Effector memory CD8-positive, alpha-beta T cell (primary cell): ENCODE data around the gene GLE1.
"Not testable (repeated sequence)": the region's sequence is repeated elsewhere in the genome, so short reads cannot be mapped to it uniquely, and the experiment has no call there.

Experiments used
- ATAC-seq: fragments of 150-1000 bp; cut with Tn5 transposase; replicated peaks from 2 replicates; pipeline ENCODE4 v1.10.0; 2021; ENCODE audit warnings: mild to moderate bottlenecking, moderate library complexity
- DNase-seq, 3 experiments: peaks; one replicate each; pipeline ENCODE4 v3.0.0; 2021
- H3K27ac Mint-ChIP-seq, 2 donors: one replicate each; pipeline ENCODE4 v1.8.0; 2022; ENCODE audit warnings: mild to moderate bottlenecking in 2 of 2, mixed read lengths in 2 of 2, moderate library complexity in 2 of 2
- H3K27me3 Mint-ChIP-seq, 2 donors: one replicate each; pipeline ENCODE4 v1.8.0; 2022; ENCODE audit warnings: mixed read lengths in 2 of 2
- H3K36me3 Mint-ChIP-seq: one replicate; pipeline ENCODE4 v1.8.0; 2022; ENCODE audit warnings: mild to moderate bottlenecking, moderate library complexity, mixed read lengths; ENCODE audit not compliant: insufficient read depth
- H3K4me1 Mint-ChIP-seq, 2 donors: one replicate each; pipeline ENCODE4 v1.8.0; 2022; ENCODE audit warnings: low read depth in 2 of 2, mixed read lengths in 2 of 2
- H3K4me3 Mint-ChIP-seq, 2 donors: one replicate each; pipeline ENCODE4 v1.8.0; 2022; ENCODE audit warnings: mild to moderate bottlenecking in 2 of 2, mixed read lengths in 2 of 2, moderate library complexity in 2 of 2
- H3K9me3 Mint-ChIP-seq, 2 donors: one replicate each; pipeline ENCODE4 v1.8.0; 2022; ENCODE audit warnings: mixed read lengths in 2 of 2

The GLE1 gene

DNA sequence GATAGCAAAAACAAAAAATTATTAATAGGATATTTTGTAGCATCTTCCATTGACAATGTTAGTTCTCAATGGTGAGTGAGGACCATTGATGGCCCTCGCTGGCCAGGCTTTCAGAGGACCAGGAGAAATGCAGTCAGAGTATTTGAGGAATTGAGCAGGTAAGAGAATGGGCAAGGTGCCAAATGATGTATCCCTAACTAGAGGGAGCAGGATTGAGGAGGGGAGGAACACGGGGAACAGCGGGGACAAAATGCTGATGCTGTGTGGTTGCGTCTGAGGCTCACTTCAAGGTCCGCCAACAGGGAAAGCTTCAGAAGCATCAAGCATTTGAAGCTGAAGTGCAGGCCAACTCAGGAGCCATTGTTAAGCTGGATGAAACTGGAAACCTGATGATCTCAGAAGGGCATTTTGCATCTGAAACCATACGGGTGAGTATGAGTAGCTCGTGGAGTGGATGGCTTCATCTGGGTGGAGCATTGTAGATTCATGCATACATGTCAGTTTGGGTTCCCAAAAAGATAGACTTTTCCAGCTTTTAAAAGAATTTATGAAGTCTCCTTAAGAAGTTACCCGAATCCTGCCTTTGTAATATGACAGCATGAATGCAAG lies 64.1 kb downstream of the GLE1 start:
- DNase-seq = no peak
- Mint-ChIP-seq H3K27ac (peak overlapping the region; percentile 49 to 55), H3K9me3 (no peaks in the 10 kb centered on the region), H3K4me1 (peaks cover 20 to 29% of the 10 kb centered on the region in 2 donors), H3K36me3 (peaks cover 69% of the 10 kb centered on the region), H3K27me3 (no peaks in the 10 kb centered on the region), H3K4me3 (no peak overlapping the region)
- no peak for ATAC-seq

- H3K9me3 Mint-ChIP-seq = no peaks in the 10 kb centered on the region
- peaks cover 6 to 8% of the 10 kb centered on the region in 2 donors for H3K4me1 Mint-ChIP-seq
- H3K4me3 Mint-ChIP-seq = no peak overlapping the region
- H3K36me3 Mint-ChIP-seq = peaks cover 81% of the 10 kb centered on the region
- no peaks in the 10 kb centered on the region for H3K27me3 Mint-ChIP-seq
- DNase-seq = no peak
- H3K27ac Mint-ChIP-seq = peak overlapping the region in 1 of 2 donors; percentile 68
- no peak for ATAC-seq
Observed at GRCh38 chr9:128575469-128575868, 71.0 kb downstream of the GLE1 start.

DNA sequence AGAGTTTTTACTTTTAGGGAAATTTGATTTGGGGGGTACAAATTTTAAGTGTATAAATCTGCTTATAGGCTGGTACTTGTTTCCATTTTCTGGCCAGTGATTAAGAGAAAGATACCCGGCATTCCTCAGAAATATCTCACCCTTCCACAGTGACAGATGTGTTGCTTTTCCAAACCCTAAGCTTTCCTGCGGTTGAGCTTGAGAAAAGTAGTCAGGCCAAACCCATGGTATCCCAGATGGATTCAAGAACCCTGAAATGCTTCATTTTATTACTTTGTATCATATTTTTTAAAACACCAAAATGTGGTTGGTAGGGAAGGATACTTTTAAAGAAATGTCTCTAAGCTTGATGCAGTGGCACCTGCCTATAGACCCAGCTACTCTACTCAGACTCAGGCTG lies 71.4 kb downstream of the GLE1 start:
- no peak for DNase-seq
- no peak overlapping the region for H3K4me3 Mint-ChIP-seq
- peaks cover 6 to 8% of the 10 kb centered on the region in 2 donors for H3K4me1 Mint-ChIP-seq
- H3K27me3 Mint-ChIP-seq = no peaks in the 10 kb centered on the region
- peaks cover 81% of the 10 kb centered on the region for H3K36me3 Mint-ChIP-seq
- H3K9me3 Mint-ChIP-seq = no peaks in the 10 kb centered on the region
- no peak overlapping the region for H3K27ac Mint-ChIP-seq
- ATAC-seq = no peak

DNA sequence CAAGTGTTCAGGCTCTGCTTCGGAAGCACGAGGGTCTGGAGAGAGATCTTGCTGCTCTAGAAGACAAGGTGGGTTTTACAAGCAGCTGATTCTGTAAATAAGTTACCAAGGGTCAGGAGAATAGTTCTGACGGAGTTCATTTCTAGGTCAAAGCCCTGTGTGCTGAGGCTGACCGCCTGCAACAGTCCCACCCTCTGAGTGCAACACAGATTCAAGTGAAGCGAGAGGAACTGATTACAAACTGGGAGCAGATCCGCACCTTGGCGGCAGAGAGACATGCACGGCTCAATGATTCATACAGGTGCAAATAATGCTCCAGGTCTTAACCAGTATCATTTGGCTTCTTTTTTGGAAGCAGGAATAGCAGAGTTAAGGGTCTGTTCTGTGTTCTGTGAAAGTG lies 72.7 kb downstream of the GLE1 start:
- Mint-ChIP-seq H3K36me3 (peaks cover 83% of the 10 kb centered on the region), H3K27ac (peak overlapping the region in 1 of 2 donors; percentile 67), H3K4me1 (peaks cover 2 to 6% of the 10 kb centered on the region in 2 donors), H3K9me3 (no peaks in the 10 kb centered on the region), H3K27me3 (no peaks in the 10 kb centered on the region), H3K4me3 (no peak overlapping the region)
- ATAC-seq (no peak), DNase-seq (no peak)

GRCh38 chr9:128579194-128579593 lies 74.7 kb downstream of the GLE1 start:
- peaks cover 94% of the 10 kb centered on the region for H3K36me3 Mint-ChIP-seq

DNA sequence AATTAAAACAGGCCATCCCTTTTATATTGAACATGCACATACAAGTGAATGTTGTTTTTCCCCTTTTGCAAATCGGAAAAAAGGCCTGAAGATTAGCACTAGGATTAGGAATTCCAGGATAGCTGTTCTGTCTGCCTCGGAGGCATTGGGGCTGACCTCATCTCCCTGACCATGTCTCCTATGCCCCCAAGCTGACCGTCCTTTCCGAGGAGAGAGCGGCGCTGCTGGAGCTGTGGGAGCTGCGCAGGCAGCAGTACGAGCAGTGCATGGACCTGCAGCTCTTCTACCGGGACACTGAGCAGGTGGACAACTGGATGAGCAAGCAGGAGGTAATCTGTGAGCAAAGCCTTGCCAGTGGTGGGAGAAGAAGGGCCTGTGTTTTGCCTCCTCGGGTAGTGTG lies 76.2 kb downstream of the GLE1 start:
- H3K9me3 Mint-ChIP-seq = no peaks in the 10 kb centered on the region
- no peak overlapping the region for H3K4me3 Mint-ChIP-seq
- ATAC-seq (no peak), DNase-seq (no peak)
- H3K27me3 Mint-ChIP-seq = no peaks in the 10 kb centered on the region
- H3K27ac Mint-ChIP-seq = no peak overlapping the region
- peaks cover 95% of the 10 kb centered on the region for H3K36me3 Mint-ChIP-seq
- peaks cover 0 to 2% of the 10 kb centered on the region in 2 donors for H3K4me1 Mint-ChIP-seq

More at GRCh38 chr9:128579194-128579593, 74.7 kb downstream of the GLE1 start:
- H3K27me3 Mint-ChIP-seq = no peaks in the 10 kb centered on the region
- DNase-seq (no peak), ATAC-seq (no peak)
- H3K27ac Mint-ChIP-seq = no peak overlapping the region
- no peaks in the 10 kb centered on the region for H3K9me3 Mint-ChIP-seq
- H3K4me3 Mint-ChIP-seq = no peak overlapping the region
- H3K4me1 Mint-ChIP-seq = peaks cover 0 to 2% of the 10 kb centered on the region in 2 donors

DNA sequence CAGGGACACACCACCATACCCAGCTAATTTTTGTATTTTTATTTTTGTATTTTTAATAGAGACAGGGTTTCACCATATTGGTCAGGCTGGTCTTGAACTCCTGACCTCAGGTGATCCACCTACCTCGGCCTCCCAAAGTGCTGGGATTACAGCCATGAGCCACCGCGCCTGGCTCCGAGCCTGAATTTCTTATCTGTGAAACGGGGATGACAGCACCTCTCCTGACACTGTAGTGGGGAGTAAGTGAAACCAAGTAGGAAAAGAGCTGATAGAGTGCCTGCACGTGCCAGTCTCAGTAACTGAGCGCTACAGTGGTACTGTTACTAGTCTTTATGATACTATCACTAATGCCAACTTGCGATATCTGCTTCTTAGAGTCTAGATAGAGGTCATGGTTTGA lies 80.6 kb downstream of the GLE1 start:
- not testable (repeated sequence) for H3K4me1 Mint-ChIP-seq, H3K27ac Mint-ChIP-seq, ATAC-seq, DNase-seq, H3K9me3 Mint-ChIP-seq, H3K4me3 Mint-ChIP-seq, H3K27me3 Mint-ChIP-seq
- H3K36me3 Mint-ChIP-seq = peaks cover 98% of the 10 kb centered on the region

- H3K4me3 Mint-ChIP-seq, ATAC-seq, H3K4me1 Mint-ChIP-seq, H3K9me3 Mint-ChIP-seq, H3K27me3 Mint-ChIP-seq, DNase-seq: not testable (repeated sequence)
- peak overlapping the region; percentile 14 to 30 for H3K27ac Mint-ChIP-seq
- H3K36me3 Mint-ChIP-seq = peaks cover 100% of the 10 kb centered on the region
Observed at GRCh38 chr9:128586934-128587333, 82.4 kb downstream of the GLE1 start.

DNA sequence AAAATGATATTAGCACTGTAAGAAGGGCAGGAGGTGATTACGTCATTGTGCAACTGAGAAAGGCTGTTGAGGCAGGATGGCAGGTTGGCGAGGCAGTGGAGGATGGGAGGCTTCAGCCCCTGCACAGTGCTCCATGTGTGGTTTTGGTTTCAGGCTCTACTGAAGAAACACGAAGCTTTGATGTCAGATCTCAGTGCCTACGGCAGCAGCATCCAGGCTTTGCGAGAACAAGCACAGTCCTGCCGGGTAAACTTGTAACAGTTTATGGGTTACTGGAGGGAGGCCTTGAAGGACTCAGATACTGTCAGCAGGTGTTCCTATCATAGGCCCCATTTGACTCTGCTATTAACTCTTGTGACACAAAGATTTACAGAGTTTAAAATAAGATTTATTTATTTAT lies 82.9 kb downstream of the GLE1 start:
- no peaks in the 10 kb centered on the region for H3K9me3 Mint-ChIP-seq
- H3K4me1 Mint-ChIP-seq = peaks cover 0 to 1% of the 10 kb centered on the region in 2 donors
- H3K27me3 Mint-ChIP-seq = no peaks in the 10 kb centered on the region
- no peak overlapping the region for H3K4me3 Mint-ChIP-seq
- ATAC-seq = peak; percentile 21
- H3K27ac Mint-ChIP-seq = peak overlapping the region; percentile 14 to 30
- DNase-seq = no peak
- peaks cover 100% of the 10 kb centered on the region for H3K36me3 Mint-ChIP-seq

GRCh38 chr9:128588581-128589233 lies 84.2 kb downstream of the GLE1 start:
- ATAC-seq (no peak), DNase-seq (no peak)
- Mint-ChIP-seq H3K4me1 (peaks cover 0 to 1% of the 10 kb centered on the region in 2 donors), H3K9me3 (no peaks in the 10 kb centered on the region), H3K36me3 (peaks cover 100% of the 10 kb centered on the region), H3K27me3 (no peaks in the 10 kb centered on the region), H3K27ac (no peak overlapping the region), H3K4me3 (no peak overlapping the region)
